ENCODE data around the gene MRPL24. TPM values are rescaled to one million over a fixed set of nuclear protein-coding genes. Genes with fewer than 3 reads are reported as not detected.

Gene MRPL24
- total and polyA plus RNA-seq, 9 of the 15 experiments (the other 6 are each of a cell fraction or from before 2014, with no cell fraction given) = 74.3 to 267 (median 113) TPM

DNA sequence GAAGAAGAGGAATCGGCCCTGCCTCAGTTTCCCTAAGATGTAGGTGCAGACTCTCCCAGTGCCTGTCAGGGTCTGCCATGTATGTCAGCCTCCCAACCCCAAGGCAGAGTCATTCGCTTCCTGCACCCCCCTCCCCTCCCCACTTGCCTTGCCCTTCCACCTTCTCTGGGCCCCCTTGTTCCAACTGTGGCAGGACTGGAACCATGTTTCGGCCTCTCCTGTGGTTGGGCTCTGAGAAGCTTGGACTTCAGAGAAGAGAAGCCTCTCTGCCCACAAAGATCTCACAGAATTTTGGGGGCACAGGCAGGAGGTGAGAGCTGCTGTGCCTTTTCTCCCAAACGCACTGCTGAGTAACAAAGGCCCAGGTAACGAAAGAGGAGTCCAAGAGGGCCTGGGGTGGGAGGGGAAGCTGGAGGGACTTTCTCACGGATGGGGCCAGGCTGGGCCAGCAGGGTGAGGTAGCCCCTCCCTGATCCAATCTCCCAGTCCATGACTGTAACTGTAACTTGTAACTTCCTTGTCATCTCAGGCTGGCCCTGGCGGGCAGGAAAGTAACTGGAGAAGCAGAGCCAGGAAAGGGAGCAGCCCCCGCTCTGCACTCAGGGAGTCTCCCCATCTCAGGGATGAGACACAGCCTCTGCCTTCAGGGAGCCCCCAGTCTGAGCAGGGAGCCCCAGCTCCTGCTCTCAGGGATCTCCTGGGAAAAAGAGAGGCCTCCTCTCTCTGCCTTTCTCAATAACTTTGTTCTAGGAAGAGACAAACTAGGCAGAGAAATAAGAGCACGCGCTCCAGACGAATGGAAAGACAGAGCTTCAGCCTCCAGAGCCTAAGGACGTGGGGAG, 46.8 kb downstream of the MRPL24 start (continued):
- peak; percentile 9; the same call in 1 of the 2 replicates for TF ChIP-seq ZNF41 (CRISPR knock-in tag; conservative IDR thresholded peaks at IDR 0.05)
- TF ChIP-seq PHF20 (IDR thresholded peaks at IDR 0.05; ENCODE audit: partially characterized antibody) = no peak
- no peak for TF ChIP-seq NCOA6 (IDR thresholded peaks at IDR 0.05)
- no peak for TF ChIP-seq NR2F6 (CRISPR knock-in tag; IDR thresholded peaks at IDR 0.05)
- TF ChIP-seq, protein P1, sequence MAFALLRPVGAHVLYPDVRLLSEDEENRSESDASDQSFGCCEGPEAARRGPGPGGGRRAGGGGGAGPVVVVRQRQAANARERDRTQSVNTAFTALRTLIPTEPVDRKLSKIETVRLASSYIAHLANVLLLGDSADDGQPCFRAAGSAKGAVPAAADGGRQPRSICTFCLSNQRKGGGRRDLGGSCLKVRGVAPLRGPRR (CRISPR knock-in tag; IDR thresholded peaks at IDR 0.05) = no peak
- peak; percentile 65 for TF ChIP-seq ZNF175 (CRISPR knock-in tag; IDR thresholded peaks at IDR 0.05; ENCODE audit: low read depth)
- TF ChIP-seq KDM1A (IDR thresholded peaks at IDR 0.05) = no peak
- TF ChIP-seq RBM39 (optimal IDR thresholded peaks at IDR 0.05; ENCODE audit: low read depth, low read length) = no peak
- peak; percentile 27; the same call in 1 of the 2 replicates for TF ChIP-seq ZNF232 (CRISPR knock-in tag; IDR thresholded peaks at IDR 0.05)
- TF ChIP-seq STAT6 (CRISPR knock-in tag; IDR thresholded peaks at IDR 0.05) = no peak
- no peak for TF ChIP-seq ARID4B (CRISPR knock-in tag; IDR thresholded peaks at IDR 0.05)
- no peak for TF ChIP-seq KAT2B (IDR thresholded peaks at IDR 0.05; ENCODE audit: low read depth, low read length)
- TF ChIP-seq RBM25 (IDR thresholded peaks at IDR 0.05; ENCODE audit: low read depth, low read length, severe bottlenecking) = no peak
- peak; percentile 24; the same call in 1 of the 2 replicates for TF ChIP-seq PML (IDR thresholded peaks at IDR 0.05; ENCODE audit: low read length)
- TF ChIP-seq YBX1 (IDR thresholded peaks at IDR 0.05) = no peak
- TF ChIP-seq CBX1 (IDR thresholded peaks at IDR 0.05; ENCODE audit: low read depth) = no peak
- peak; percentile 70 for TF ChIP-seq MECOM (CRISPR knock-in tag; IDR thresholded peaks at IDR 0.05)
- TF ChIP-seq GABPB1 (CRISPR knock-in tag; IDR thresholded peaks at IDR 0.05) = peak; percentile 58
- TF ChIP-seq TCF3 (CRISPR knock-in tag; IDR thresholded peaks at IDR 0.05) = no peak; the same call in 1 of the 2 replicates
- TF ChIP-seq ZNF124 (CRISPR knock-in tag; IDR thresholded peaks at IDR 0.05) = no peak
- TF ChIP-seq HDGF (IDR thresholded peaks at IDR 0.05) = no peak
- peak; percentile 85 for TF ChIP-seq ZNF316 (IDR thresholded peaks at IDR 0.05)
- no peak for TF ChIP-seq ZFP1 (CRISPR knock-in tag; IDR thresholded peaks at IDR 0.05)
